ENCODE measurements around the gene CHP2. TPM values are rescaled to one million over a fixed set of nuclear protein-coding genes. Genes with fewer than 3 reads are reported as not detected.

CHP2 gene
- total RNA-seq, 1 donor from 2014 or later: not detected

GRCh38 chr16:23753908-23754593 is 775 bp upstream of the CHP2 start:
- no peaks in the 10 kb centered on the region for H3K36me3 Mint-ChIP-seq (ENCODE audit: low read depth, unreplicated experiment)
- H3K4me3 ChIP-seq (ENCODE audit: insufficient read depth, low read depth, low read length): no peak overlapping the region

GRCh38 chr16:23755484-23755809 is 621 bp downstream of the CHP2 start:
- DNase-seq (ENCODE audit: low read depth) (no peak), FAIRE-seq (no peak)
- Mint-ChIP-seq H3K27ac (ENCODE audit: unreplicated experiment) (no peak overlapping the region), H3K9me3 (ENCODE audit: unreplicated experiment) (peaks cover 6% of the 10 kb centered on the region), H3K27me3 (ENCODE audit: low read depth, unreplicated experiment) (peaks cover 24% of the 10 kb centered on the region), H3K4me3 (ENCODE audit: unreplicated experiment) (no peak overlapping the region), H3K4me1 (ENCODE audit: low read depth, unreplicated experiment) (no peaks in the 10 kb centered on the region), H3K36me3 (ENCODE audit: low read depth, unreplicated experiment) (no peaks in the 10 kb centered on the region)
- H3K4me3 ChIP-seq (ENCODE audit: insufficient read depth, low read depth, low read length): no peak overlapping the region
- no peak for TF ChIP-seq EZH2 (IDR thresholded peaks at IDR 0.05; ENCODE audit: insufficient read depth, low read length)
- no peak for TF ChIP-seq CTCF (IDR thresholded peaks at IDR 0.05; ENCODE audit: insufficient read depth, low read depth, low read length)
- no peak overlapping the region for H2AFZ ChIP-seq (ENCODE audit: low read depth, low read length)
- H4K20me1 ChIP-seq (ENCODE audit: insufficient read depth, low read length): no peaks in the 10 kb centered on the region
- no peak overlapping the region for H3K9ac ChIP-seq (ENCODE audit: low read length)
- no peak overlapping the region for H3K27ac ChIP-seq (ENCODE audit: low read depth, low read length)
- H3K79me2 ChIP-seq (ENCODE audit: insufficient read depth, low read length): no peaks in the 10 kb centered on the region
- no peaks in the 10 kb centered on the region for H3K9me3 ChIP-seq (ENCODE audit: insufficient read depth, low read depth, low read length)
- no peaks in the 10 kb centered on the region for H3K36me3 ChIP-seq (ENCODE audit: insufficient read depth, low read length)
- no peak overlapping the region for H3K4me2 ChIP-seq (ENCODE audit: low read length)
- H3K27me3 ChIP-seq (ENCODE audit: insufficient read depth, low read length): peaks cover 14% of the 10 kb centered on the region
- H3K4me1 ChIP-seq (ENCODE audit: insufficient read depth, low read length): no peaks in the 10 kb centered on the region

More at GRCh38 chr16:23753908-23754593, 775 bp upstream of the CHP2 start:
- Histone ChIP-seq H3K4me1 (ENCODE audit: insufficient read depth, low read length) (no peaks in the 10 kb centered on the region), H3K79me2 (ENCODE audit: insufficient read depth, low read length) (no peaks in the 10 kb centered on the region), H3K4me2 (ENCODE audit: low read length) (peak overlapping the region; percentile 50), H3K9me3 (ENCODE audit: insufficient read depth, low read depth, low read length) (no peaks in the 10 kb centered on the region), H3K27ac (ENCODE audit: low read depth, low read length) (no peak overlapping the region), H2AFZ (ENCODE audit: low read depth, low read length) (no peak overlapping the region), H3K9ac (ENCODE audit: low read length) (no peak overlapping the region), H3K27me3 (ENCODE audit: insufficient read depth, low read length) (peaks cover 14% of the 10 kb centered on the region), H3K36me3 (ENCODE audit: insufficient read depth, low read length) (no peaks in the 10 kb centered on the region), H4K20me1 (ENCODE audit: insufficient read depth, low read length) (no peaks in the 10 kb centered on the region)
- no peak overlapping the region for H3K4me3 Mint-ChIP-seq (ENCODE audit: unreplicated experiment)
- peaks cover 22% of the 10 kb centered on the region for H3K27me3 Mint-ChIP-seq (ENCODE audit: low read depth, unreplicated experiment)
- FAIRE-seq (no peak), DNase-seq (ENCODE audit: low read depth) (no peak)
- TF ChIP-seq EZH2 (IDR thresholded peaks at IDR 0.05; ENCODE audit: insufficient read depth, low read length): no peak
- no peak for TF ChIP-seq CTCF (IDR thresholded peaks at IDR 0.05; ENCODE audit: insufficient read depth, low read depth, low read length)
- H3K9me3 Mint-ChIP-seq (ENCODE audit: unreplicated experiment): peaks cover 6% of the 10 kb centered on the region
- no peak overlapping the region for H3K27ac Mint-ChIP-seq (ENCODE audit: unreplicated experiment)
- no peaks in the 10 kb centered on the region for H3K4me1 Mint-ChIP-seq (ENCODE audit: low read depth, unreplicated experiment)

- Histone ChIP-seq H3K27me3 (ENCODE audit: insufficient read depth, low read length) (peaks cover 14% of the 10 kb centered on the region), H3K4me1 (ENCODE audit: insufficient read depth, low read length) (no peaks in the 10 kb centered on the region), H3K4me2 (ENCODE audit: low read length) (no peak overlapping the region), H3K9me3 (ENCODE audit: insufficient read depth, low read depth, low read length) (no peaks in the 10 kb centered on the region), H3K27ac (ENCODE audit: low read depth, low read length) (no peak overlapping the region), H3K4me3 (ENCODE audit: insufficient read depth, low read depth, low read length) (no peak overlapping the region), H3K79me2 (ENCODE audit: insufficient read depth, low read length) (no peaks in the 10 kb centered on the region), H4K20me1 (ENCODE audit: insufficient read depth, low read length) (no peaks in the 10 kb centered on the region), H3K36me3 (ENCODE audit: insufficient read depth, low read length) (no peaks in the 10 kb centered on the region), H3K9ac (ENCODE audit: low read length) (no peak overlapping the region), H2AFZ (ENCODE audit: low read depth, low read length) (no peak overlapping the region)
- FAIRE-seq (no peak), DNase-seq (ENCODE audit: low read depth) (no peak)
- H3K9me3 Mint-ChIP-seq (ENCODE audit: unreplicated experiment): peaks cover 6% of the 10 kb centered on the region
- no peak overlapping the region for H3K27ac Mint-ChIP-seq (ENCODE audit: unreplicated experiment)
- TF ChIP-seq CTCF (IDR thresholded peaks at IDR 0.05; ENCODE audit: insufficient read depth, low read depth, low read length) (no peak), EZH2 (IDR thresholded peaks at IDR 0.05; ENCODE audit: insufficient read depth, low read length) (no peak)
- H3K27me3 Mint-ChIP-seq (ENCODE audit: low read depth, unreplicated experiment): peaks cover 24% of the 10 kb centered on the region
- H3K4me1 Mint-ChIP-seq (ENCODE audit: low read depth, unreplicated experiment): no peaks in the 10 kb centered on the region
- no peak overlapping the region for H3K4me3 Mint-ChIP-seq (ENCODE audit: unreplicated experiment)
- no peaks in the 10 kb centered on the region for H3K36me3 Mint-ChIP-seq (ENCODE audit: low read depth, unreplicated experiment)
Measured at GRCh38 chr16:23757116-23757515, 2.3 kb downstream of the CHP2 start.
